ENCODE results near the gene MRPL47.

MRPL47 gene

DNA sequence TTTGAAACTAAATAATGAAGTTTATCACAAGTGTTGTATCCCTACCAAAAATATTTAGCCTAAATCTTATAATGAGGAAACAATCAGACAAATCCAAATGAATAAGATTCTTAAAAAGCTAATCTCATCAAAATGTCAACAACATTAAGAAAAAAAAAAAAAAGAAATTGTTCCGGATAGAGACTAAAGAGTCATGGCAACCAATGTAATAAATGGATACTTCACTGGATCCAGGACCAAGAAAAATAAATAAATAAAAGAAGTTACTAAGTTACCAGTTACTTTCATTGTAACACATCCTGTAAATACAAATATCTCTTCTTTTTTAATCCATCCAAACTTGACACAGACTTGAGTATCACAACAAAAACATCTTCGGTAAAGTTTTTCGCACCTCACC lies 607 bp downstream of the MRPL47 start:
- intact Hi-C loops (cut with DNase I) = loop anchor here (2.0 kb wide), 2 partner anchors 41 to 47 kb away; partner anchors contain the start of gene ACTL6A
- DNase-seq = no peak

DNA sequence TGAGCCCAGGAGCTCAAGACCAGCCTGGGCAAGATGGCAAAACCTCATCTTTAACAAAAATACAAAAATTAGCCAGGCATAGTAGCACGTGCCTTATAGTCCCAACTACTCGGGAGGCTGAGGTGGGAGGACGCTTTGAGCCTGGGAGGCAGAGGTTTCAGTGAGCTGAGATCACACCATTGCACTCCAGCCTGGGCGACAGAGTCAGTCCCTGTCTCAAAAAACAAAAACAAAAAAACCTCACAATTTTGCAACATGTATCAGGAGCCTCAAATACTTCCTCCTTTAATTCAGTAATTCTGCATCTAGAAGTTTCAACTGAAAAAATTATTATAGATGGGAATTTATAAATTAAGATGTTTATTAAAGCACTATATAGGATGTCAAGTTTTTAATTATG lies 1.1 kb downstream of the MRPL47 start:
- no peak for DNase-seq
- intact Hi-C loops (cut with DNase I) = no loop called here

DNA sequence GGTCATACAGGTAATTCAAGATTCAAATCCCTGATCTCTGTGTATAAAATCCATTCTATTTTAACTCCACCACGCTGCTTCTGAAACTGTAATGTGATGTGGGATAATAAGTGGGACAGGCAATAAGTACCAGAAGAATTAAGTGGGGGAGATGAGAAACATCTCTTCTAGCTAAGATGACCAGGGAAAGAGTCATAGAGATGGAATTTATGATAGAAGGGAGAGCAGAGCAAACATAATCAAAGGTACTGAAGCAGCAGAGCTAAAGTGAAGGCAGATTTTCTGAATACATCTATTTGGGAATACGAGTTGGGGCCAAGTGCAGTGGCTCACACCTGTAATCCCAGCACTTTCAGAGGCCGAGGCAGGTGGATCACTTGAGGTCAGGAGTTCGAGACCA lies 4.9 kb downstream of the MRPL47 start:
- intact Hi-C loops (cut with DNase I) = no loop called here
- DNase-seq = no peak

DNA sequence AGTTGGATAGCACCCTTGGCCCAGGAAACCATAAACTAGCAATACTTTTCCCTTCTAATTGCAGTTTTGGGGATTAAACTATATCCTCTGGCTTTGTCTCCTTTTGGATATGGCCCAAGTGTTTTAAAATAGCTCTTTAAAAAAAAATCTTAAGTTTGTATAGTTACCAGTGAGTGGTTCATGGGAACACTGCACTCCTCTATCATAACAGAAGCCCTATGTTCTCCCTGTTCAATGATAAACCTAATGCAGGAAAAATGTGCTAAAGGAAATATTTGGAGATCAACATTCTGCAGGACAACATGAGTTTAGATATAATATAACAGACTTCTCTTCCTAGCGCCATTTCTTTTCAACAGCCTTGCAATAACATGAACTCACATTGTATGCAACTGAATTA lies 13.1 kb downstream of the MRPL47 start:
- intact Hi-C loops (cut with DNase I) = no loop called here
- DNase-seq = no peak

DNA sequence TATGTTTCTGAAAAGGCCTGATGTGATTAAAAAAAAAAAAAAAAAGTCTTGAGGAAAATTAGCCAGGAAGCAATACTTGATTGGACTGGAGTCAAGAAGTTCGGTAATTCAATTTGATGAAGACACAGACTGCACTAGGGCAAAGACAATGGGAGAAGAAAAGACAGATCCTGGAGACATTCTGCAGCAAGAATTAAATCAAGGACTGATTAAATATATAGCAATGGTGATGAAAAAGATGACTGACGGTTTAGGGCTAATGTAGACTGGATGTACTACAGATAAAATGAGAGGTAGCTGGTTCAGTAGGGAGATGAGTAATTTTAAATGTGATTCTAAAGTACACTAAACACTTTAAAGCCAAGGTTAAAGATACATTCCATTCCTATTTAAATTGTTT lies 13.8 kb downstream of the MRPL47 start:
- intact Hi-C loops (cut with DNase I) = no loop called here
- no peak for DNase-seq

DNA sequence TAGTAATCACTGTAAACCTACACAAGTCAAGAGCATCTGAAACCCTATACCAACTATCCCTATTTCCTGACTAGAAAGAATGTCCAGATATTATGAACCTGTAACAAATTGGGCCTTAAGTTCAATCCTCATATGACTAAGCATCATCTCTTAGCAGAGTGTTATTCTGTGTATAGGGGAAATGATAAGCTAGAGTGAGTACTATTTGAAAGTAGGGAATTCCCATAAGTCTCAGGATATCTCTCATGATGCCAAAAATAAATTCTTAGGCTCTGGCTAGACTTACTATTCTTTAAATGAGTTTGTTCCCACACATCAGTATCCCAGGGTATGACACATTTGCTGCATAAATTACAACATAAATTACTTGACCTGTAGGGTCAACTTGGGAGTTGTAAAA lies 15.3 kb downstream of the MRPL47 start:
- intact Hi-C loops (cut with DNase I) = no loop called here
- DNase-seq = no peak

DNA sequence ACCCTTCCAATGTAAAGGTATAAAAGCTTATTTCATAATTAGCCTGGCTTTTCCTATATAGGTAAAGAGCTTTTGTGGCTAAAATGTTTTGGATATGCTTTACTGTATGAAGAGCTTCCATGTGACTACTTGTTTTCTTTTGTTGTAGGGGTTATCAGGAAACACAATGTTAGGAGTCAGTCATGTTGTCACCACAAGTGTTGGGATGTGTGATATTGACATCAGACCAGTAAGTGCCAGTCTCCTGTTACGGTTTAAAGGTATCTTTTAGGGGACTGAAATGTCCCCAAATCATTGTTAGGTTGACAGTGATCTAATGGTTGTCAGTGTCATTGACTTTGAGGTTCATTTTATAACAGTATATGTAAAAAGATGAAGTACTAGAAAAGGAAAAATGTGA lies 23.4 kb downstream of the MRPL47 start:
- DNase-seq = no peak
- intact Hi-C loops (cut with DNase I) = no loop called here

DNA sequence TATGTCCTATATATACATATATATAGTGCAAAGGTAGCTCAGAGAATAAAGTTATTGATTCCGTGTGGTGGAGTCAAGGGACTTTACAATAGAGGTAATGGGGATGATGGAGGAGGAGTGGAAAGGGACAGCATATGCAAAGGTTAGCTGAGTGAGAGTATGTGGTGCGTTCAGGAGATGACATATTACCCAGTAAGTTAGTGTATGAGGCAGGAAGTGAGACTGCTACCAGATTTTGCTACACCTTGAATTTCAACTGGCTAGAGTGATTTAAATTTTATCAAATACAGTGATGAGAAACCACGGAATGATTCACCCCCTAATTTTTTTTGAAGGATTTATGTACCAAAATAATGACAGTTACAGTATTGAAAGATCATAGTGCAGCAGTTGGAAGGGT lies 38.9 kb downstream of the MRPL47 start:
- no peak for DNase-seq
- intact Hi-C loops (cut with DNase I) = loop anchor here (10.0 kb wide), 1 partner anchor 241 kb away; the partner anchor contains the start of gene ZNF639

DNA sequence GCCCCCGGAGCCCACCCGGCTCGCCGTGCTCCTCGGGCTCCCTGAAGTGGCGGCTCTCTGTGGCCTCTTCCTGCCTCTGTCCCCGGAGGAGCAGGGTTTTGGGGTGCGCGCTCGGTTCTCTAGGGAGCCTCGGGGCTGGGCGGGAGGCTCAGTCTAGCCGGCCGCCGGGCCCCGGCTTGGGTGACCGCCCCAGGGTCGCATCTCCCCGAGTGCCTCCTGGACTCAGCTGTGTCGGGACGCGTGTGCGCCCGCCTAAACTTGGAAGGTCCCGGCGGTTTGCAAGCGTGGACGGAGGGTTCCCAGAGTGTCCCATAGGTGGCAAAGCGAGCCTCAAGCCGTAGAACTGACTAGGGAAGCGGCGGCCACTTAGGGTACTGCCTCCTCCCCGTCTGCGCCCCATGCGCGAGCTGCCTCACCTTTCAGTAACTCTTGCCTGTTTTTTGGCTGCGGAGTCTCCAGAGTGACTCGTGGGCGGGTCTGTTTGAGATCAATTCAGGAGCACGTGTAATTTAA lies 41.1 kb downstream of the MRPL47 start:
- intact Hi-C loops (cut with DNase I) = loop anchor here (2.0 to 10.0 kb wide), 4 partner anchors 41 to 546 kb away; partner anchors contain the start of genes MFN1, MRPL47, NDUFB5 and ZNF639
- DNase-seq = peak in 39 of 42 donors; percentile 8 to 72 (median 37)

DNA sequence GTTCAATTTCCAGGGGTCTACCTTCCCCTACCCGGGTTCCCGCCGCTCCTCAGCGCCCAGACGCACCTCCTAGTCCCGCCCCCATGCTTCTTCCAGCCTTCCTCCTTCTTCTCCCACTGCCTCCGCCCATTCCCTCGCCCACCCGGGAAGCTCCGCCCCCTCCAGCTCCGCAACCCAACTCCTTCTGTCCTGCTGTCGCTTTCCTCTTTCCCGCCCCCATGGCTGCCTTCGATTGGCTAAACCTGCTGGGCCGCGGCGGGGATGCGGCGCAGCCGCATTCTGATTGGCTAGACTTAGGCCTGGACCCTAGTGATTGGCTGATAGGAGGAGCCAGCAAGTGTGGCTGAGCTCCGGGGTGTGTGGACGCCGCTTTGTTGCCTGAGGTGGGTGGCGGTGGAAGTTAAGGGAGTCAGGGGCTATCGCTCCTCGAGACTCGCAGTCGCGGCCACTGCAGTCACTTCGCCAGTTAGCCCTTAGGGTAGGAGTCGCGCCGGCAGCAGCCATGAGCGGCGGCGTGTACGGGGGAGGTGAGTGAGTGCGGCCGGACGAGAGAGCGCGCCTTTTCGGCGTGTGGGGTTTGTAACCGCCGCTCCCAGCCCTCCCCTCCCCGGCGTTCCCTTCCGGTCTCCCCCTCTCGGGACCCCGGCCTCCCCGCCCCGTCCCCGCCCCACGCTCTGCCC lies 41.7 kb downstream of the MRPL47 start, which contains the start of gene ACTL6A:
Gene ACTL6A (plus strand): TSS at position 336 of the 680 bp plus-strand sequence. CDS start 167 bp downstream, at position 503.
- peak; percentile 98 to 100 (median 99) for DNase-seq
- intact Hi-C loops (cut with DNase I) = loop anchor here (2.0 to 10.0 kb wide), 4 partner anchors 42 to 545 kb away; partner anchors contain the start of genes MFN1, MRPL47, NDUFB5 and ZNF639

DNA sequence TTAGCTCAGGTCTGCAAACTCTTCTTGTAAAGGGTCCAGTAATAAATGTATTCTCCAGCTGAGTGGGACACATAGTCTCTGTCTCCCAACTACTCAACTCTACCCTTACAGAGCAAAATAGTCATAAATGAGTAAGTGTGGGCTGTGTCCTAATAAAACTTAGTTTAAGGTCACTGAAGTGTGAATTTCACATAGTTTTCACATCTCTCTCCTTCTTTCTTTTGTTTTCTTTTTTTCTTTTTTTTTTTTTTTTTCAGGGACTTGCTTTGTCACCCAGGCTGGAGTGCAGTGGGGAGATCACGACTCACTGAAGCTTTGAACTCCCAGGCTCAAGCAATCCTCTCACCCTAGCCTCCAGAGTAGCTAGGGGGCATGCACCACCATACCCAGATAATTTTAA lies 43.6 kb downstream of the MRPL47 start:
- intact Hi-C loops (cut with DNase I) = loop anchor here (5.0 to 10.0 kb wide), 3 partner anchors 213 to 543 kb away; partner anchors contain the start of genes MFN1 and ZNF639
- DNase-seq = no peak

DNA sequence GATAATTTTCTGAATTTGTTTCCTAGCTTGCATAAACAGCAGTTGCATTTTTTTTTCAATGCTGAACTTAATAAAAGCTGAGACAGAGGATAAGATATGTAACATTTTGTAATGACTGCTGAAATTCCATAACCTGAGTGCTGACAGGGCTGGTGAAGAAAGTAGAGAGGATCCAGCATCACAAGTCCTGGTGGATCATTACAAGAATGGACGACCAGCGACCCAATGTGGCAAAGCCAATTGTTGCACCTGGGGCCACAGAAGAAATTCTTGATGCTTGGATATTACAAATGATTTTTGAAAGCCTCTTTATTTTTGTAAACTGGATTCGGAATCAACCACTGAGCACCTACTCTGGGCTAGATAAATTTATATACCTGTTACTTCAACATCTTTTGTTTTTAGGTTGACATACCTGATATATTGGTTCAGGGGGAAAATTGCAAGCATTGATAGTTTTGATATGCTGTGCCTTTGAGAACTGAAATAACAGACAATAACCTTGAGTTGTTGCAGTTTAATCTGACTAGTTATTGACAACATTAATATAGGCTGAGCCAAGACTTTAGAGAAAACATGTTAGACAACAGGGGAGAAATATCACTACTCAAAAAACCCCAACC lies 45.6 kb downstream of the MRPL47 start:
- peak; percentile 43 to 86 (median 72) for DNase-seq
- intact Hi-C loops (cut with DNase I) = loop anchor here (10.0 kb wide), 1 partner anchor 114 kb away; no protein-coding TSS in a partner anchor

DNA sequence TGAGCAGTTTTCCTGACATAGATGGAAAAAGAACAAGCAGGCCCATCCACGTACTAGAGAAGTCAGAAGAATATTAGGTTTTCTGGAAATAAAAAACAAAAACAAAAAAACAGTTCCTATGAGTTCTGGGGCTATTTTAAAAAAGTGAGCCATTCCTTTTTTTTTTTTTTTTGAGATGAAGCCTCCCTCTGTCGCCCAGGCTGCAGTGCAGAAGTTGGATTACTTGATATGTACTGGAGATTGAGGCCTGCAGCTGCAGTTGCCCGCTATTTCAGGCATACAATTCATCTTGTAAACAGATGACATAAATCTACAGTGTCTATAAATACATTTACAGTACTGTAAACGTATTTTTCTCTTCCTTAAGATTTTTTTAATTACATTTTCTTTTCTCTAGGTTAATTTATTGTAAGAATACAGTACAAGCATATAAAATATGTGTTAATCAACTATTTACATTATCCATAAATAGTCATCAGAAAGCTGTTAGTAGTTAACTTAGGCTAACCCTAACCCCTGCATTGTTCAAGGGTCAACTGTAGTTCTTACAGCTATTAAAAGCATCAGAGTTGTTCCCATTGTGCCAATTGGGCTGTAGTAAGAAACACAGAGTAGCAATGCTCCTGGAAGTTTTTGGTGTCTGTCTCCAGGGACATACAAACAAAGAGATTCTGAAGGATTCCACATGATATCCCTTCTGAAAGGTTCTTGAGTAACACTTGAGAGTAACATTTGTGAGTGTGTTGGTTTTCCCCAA lies 52.9 kb downstream of the MRPL47 start:
- intact Hi-C loops (cut with DNase I) = loop anchor here (10.0 kb wide), 1 partner anchor 107 kb away; no protein-coding TSS in a partner anchor

DNA sequence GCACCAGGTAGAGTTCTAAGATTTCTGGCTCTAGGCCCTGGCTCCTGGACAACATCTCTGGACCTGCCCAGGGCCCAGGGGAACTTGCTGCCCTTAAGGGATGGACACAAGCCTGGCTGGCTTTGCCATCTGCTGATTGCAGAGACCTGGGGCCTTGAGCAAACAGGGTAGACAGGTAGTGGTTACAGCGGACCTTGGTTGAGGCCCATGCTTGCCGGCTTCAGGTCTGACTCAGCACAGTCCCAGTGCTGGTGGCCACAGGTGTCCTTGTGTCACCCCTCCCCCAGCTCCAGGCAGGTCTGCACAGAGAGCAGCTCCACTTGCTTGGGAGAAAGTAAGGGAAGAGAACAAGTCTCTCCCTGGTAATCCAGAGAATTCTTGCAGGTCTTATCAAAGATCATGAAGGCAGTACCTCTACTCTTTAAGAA lies 57.6 kb downstream of the MRPL47 start:
- DNase-seq = no peak
- intact Hi-C loops (cut with DNase I) = no loop called here

More for the DNA sequence above, 52.9 kb downstream of the MRPL47 start:
- DNase-seq = no peak

DNA sequence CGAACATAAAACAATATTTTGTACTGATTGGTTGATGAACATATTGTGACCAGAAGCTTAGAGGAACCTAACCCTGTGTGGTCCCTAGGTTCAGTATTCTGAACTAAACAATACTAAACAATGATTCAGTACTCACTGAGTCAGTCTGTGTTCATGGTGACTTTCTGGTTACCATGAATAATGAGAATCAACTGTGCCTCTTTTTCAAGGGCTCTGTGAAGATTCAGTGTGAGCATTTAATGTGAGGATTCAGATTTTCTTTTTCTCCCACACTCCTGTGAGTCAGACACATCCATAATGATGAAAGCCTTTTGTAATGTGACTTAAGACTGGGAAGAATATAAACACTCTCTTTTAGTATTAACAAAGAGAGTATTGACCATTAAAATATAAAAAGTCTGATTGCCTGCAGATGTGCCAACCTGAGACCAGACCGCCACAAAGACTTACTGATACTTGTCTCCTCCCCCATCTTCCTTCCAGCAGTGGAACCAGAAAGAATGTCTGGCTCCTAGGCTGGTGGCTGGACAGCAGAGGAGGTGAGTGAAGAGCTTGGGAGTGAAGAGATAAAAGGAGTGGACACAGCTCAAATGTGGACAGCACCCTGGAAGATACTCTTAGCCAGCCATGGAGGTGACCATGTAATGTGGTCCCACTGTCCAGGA lies 59.3 kb downstream of the MRPL47 start:
- DNase-seq = no peak
- intact Hi-C loops (cut with DNase I) = no loop called here

DNA sequence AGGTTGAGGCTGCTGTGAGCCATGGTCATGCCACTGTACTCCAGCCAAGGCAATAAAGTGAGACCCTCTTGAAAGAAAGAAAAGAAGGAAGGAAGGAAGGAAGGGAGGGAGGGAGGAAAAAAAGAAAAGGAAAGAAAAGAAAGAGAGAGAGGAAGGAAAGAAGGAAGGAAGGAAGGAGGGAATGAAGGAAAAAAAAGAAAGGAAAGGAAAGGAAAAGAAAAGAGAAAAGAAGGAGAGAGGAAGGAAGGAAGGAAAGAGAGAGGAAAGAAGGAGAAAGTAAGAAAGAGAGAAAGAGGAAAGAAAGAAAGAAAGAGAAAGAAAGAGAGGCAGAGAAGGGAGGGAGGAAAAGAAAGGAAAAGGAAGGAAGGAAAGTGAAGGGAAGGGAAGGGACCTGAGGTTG lies 62.1 kb downstream of the MRPL47 start:
- intact Hi-C loops (cut with DNase I) = no loop called here
- DNase-seq = no peak

DNA sequence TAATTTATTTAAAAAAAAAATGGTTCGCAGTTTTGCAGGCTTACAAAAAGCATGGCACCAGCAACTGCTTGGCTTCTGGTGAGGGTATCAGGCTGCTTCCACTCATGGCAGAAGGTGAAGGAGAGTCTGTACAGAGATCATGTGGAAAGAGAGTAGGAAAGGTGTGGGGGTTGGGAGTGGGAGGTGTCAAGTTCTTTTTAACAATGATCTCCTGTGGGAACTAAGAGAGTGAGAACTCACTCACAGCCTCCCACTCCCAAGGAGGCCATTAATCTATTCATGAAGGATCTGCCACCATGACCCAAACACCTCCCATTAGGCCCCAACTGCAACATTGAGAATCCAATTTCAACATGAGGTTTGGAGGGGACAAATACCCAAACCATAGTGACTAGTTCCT lies 62.8 kb downstream of the MRPL47 start:
- intact Hi-C loops (cut with DNase I) = no loop called here
- DNase-seq = no peak

DNA sequence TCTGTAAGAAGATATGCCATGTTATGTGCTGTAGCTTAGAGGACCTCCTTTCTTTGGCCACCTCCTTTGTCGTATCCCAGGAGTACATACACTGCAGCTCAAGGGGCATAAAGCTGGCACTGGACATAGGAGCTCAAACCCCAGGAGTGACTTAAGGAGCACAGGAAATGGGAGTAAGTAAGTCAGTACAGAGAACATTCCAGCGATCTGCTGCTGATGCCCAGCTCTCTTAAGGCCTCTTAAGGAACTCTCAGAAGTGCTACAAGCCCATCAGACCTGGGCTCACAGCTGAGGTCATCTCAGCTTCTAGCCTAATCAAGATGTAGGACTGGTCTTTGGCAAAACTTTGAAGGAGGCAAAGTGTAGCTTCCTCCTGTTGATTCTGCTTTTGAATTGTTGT lies 63.3 kb downstream of the MRPL47 start:
- intact Hi-C loops (cut with DNase I) = no loop called here
- DNase-seq = no peak
